GM12878 (cell line): ENCODE results near the gene L1TD1. TPM values are rescaled to one million over a fixed set of nuclear protein-coding genes. Genes with fewer than 3 reads are reported as not detected.

ENCODE experiments used
- ATAC-seq: fragments of 200-7000 bp; cut with Tn5 transposase; 3 replicates; pipeline ENCODE4 v1.9.1; 2020; ENCODE audit warnings: mild to moderate bottlenecking, moderate library complexity
- BruUV-seq: library from RNA; stranded (reverse); fragments of 400-500 nt; replicated peaks from 2 replicates; lab custom pipeline; 2021; lab: Mats Ljungman, UMichigan
- CTCF ChIA-PET: fragments of 300-600 bp; sonication (Branson Sonifier 250); formaldehyde crosslinking; extraction: SDS; loops from one replicate; lab custom pipeline; 2021; ENCODE audit warnings: inconsistent platforms; lab: Yijun Ruan, JAX
- POLR2A ChIA-PET: fragments of 350-600 bp; formaldehyde crosslinking; extraction: SDS; loops from one replicate; lab custom pipeline; 2021; ENCODE audit warnings: inconsistent platforms; lab: Charles Lee
- RAD21 ChIA-PET: fragments of 300-600 bp; sonication (Branson Sonifier 250); formaldehyde crosslinking; loops from one replicate; lab custom pipeline; 2023; ENCODE audit warnings: antibody characterized with exemption; ENCODE audit not compliant: unreplicated experiment; lab: Charles Lee
- SMC1A ChIA-PET: fragments of 300-600 bp; sonication (Branson Sonifier 250); formaldehyde crosslinking; loops from one replicate; lab custom pipeline; 2023; ENCODE audit not compliant: unreplicated experiment, uncharacterized antibody; lab: Charles Lee
- DNase-seq: peaks from one replicate; pipeline ENCODE4 v3.0.0-alpha.2; 2011; ENCODE audit warnings: low read depth, low spot score
- FAIRE-seq: peaks from 3 replicates; lab custom pipeline; 2011; peaks lifted over from hg19 to GRCh38; lab: Jason Lieb, UNC
- H2AFZ ChIP-seq: 2 replicates; pipeline ENCODE4 v1.6.0; 2011; ENCODE audit warnings: low read depth, low read length, control low read depth; ENCODE audit not compliant: control insufficient read depth
- H3K27ac ChIP-seq: 2 replicates; pipeline ENCODE4 v1.5.1; 2011; ENCODE audit warnings: control low read depth; ENCODE audit not compliant: control insufficient read depth, insufficient read depth
- H3K27me3 ChIP-seq, 2 experiments: replicated peaks in 1 of 2; 2 replicates each; pipeline versions ENCODE4 v1.6.0 to v1.6.1; 2011; ENCODE audit warnings: low read length in 1 of 2; ENCODE audit not compliant: control insufficient read depth in 2 of 2, insufficient read depth in 2 of 2
- H3K36me3 ChIP-seq, 2 experiments: 2 replicates each; pipeline ENCODE4 v1.5.1; 2011; ENCODE audit warnings: low read length in 1 of 2; ENCODE audit not compliant: control insufficient read depth in 2 of 2, insufficient read depth in 2 of 2
- H3K4me1 ChIP-seq: 2 replicates; pipeline ENCODE4 v1.6.1; 2011; ENCODE audit warnings: mild to moderate bottlenecking, low read length, moderate library complexity, mixed read lengths; ENCODE audit not compliant: control insufficient read depth, insufficient read depth
- H3K4me2 ChIP-seq: 2 replicates; pipeline ENCODE4 v1.6.0; 2011; ENCODE audit warnings: control low read depth; ENCODE audit not compliant: control insufficient read depth, insufficient read depth
- H3K4me3 ChIP-seq: fragments of 200-600 bp; sonication (generic); 2 replicates; pipeline ENCODE4 v1.5.1; 2016
- H3K79me2 ChIP-seq: 2 replicates; pipeline ENCODE4 v1.6.0; 2011; ENCODE audit warnings: low read length; ENCODE audit not compliant: control insufficient read depth, insufficient read depth
- H3K9ac ChIP-seq: 2 replicates; pipeline ENCODE4 v1.8.0; 2011; ENCODE audit warnings: low read length, control low read depth, mixed read lengths; ENCODE audit not compliant: control insufficient read depth, insufficient read depth
- H3K9me3 ChIP-seq: replicated peaks from 3 replicates; pipeline ENCODE4 v1.5.1; 2011; ENCODE audit warnings: mild to moderate bottlenecking, low read length; ENCODE audit not compliant: control insufficient read depth, insufficient read depth
- H4K20me1 ChIP-seq: 2 replicates; pipeline ENCODE4 v1.6.0; 2011; ENCODE audit not compliant: control insufficient read depth, insufficient read depth
- ASH2L ChIP-seq: fragments of 300-600, 200-600 bp; sonication (generic); IDR thresholded peaks from 2 replicates; pipeline ENCODE4 v1.6.1; 2017; ENCODE audit warnings: low read depth, mild to moderate bottlenecking, borderline replicate concordance
- CHD2 ChIP-seq: IDR thresholded peaks from 2 replicates; pipeline ENCODE4 v1.6.1; 2011; ENCODE audit warnings: low read depth, low read length, improper control_type of control experiment, borderline replicate concordance
- DPF2 ChIP-seq: fragments of 450-650 bp; IDR thresholded peaks from 2 replicates; pipeline ENCODE4 v1.6.1; 2017; ENCODE audit warnings: mild to moderate bottlenecking
- FOXM1 ChIP-seq: IDR thresholded peaks from 2 replicates; pipeline ENCODE4 v1.6.1; 2012; ENCODE audit warnings: low read depth, mild to moderate bottlenecking, inconsistent platforms, low read length, moderate library complexity
- HDAC2 ChIP-seq: fragments of 200-600 bp; sonication (generic); IDR thresholded peaks from 2 replicates; pipeline ENCODE4 v1.6.1; 2017
- HDAC6 ChIP-seq: fragments of 200-600 bp; sonication (generic); IDR thresholded peaks from one replicate; pipeline ENCODE4 v1.8.0; 2017; ENCODE audit warnings: antibody characterized with exemption; ENCODE audit not compliant: unreplicated experiment
- JUND ChIP-seq: IDR thresholded peaks from 2 replicates; pipeline ENCODE4 v1.6.1; 2012; ENCODE audit warnings: low read depth, mild to moderate bottlenecking, low read length, improper control_type of control experiment, moderate library complexity
- KAT2A ChIP-seq: conservative IDR thresholded peaks from 2 replicates; pipeline ENCODE4 v1.6.1; 2011; ENCODE audit warnings: low read depth, low read length; ENCODE audit not compliant: control insufficient read depth
- KLF5 ChIP-seq: fragments of 450-650 bp; IDR thresholded peaks from 2 replicates; pipeline ENCODE4 v1.6.1; 2014; ENCODE audit warnings: mild to moderate bottlenecking; ENCODE audit not compliant: partially characterized antibody
- MEF2B ChIP-seq: fragments of 450-650 bp; IDR thresholded peaks from 2 replicates; pipeline ENCODE4 v1.6.1; 2018; ENCODE audit warnings: mild to moderate bottlenecking, moderate library complexity; ENCODE audit not compliant: partially characterized antibody, poor library complexity, severe bottlenecking
- MTA2 ChIP-seq: fragments of 450-650 bp; IDR thresholded peaks from 2 replicates; pipeline ENCODE4 v1.6.1; 2016; ENCODE audit warnings: low read depth, mild to moderate bottlenecking, moderate library complexity
- NBN ChIP-seq: fragments of 450-650 bp; IDR thresholded peaks from 2 replicates; pipeline ENCODE4 v1.6.1; 2016
- NR2C1 ChIP-seq: fragments of 450-650 bp; IDR thresholded peaks from 2 replicates; pipeline ENCODE4 v1.6.1; 2017; ENCODE audit warnings: antibody characterized with exemption, mild to moderate bottlenecking, moderate library complexity
- NR2C2 ChIP-seq: IDR thresholded peaks from 2 replicates; pipeline ENCODE4 v1.6.1; 2011; ENCODE audit warnings: borderline replicate concordance, low read depth; ENCODE audit not compliant: control insufficient read depth, insufficient read length
- SUZ12 ChIP-seq: fragments of 200-600 bp; sonication (generic); IDR thresholded peaks from one replicate; pipeline ENCODE4 v1.6.1; 2018; ENCODE audit warnings: antibody characterized with exemption, mild to moderate bottlenecking; ENCODE audit not compliant: unreplicated experiment
- WRNIP1 ChIP-seq: IDR thresholded peaks from 2 replicates; pipeline ENCODE4 v1.6.1; 2011; ENCODE audit warnings: low read depth, low read length, improper control_type of control experiment, borderline replicate concordance
- ZNF622 ChIP-seq: fragments of 450-650 bp; IDR thresholded peaks from 2 replicates; pipeline ENCODE4 v1.6.1; 2017; ENCODE audit warnings: mild to moderate bottlenecking, inconsistent platforms
- WGBS: methylation state at CpG from one replicate; pipeline ENCODE4 v1.1.6; 2016; ENCODE audit warnings: low lambda C conversion rate; ENCODE audit not compliant: insufficient replicate concordance, insufficient coverage; ENCODE audit errors: missing lambda C conversion rate; 5-methylcytosine and 5-hydroxymethylcytosine counted together
- in situ Hi-C: fragments of 300-500 bp; cut with MboI; formaldehyde crosslinking; loops from 9 replicates; pipeline ENCODE4 v1.14.3; 2018; ENCODE audit warnings: mixed read lengths
- intact Hi-C: fragments of 100-400 bp; cut with micrococcal nuclease; formaldehyde crosslinking; loops from one replicate; pipeline ENCODE4 v1.14.2; 2022; ENCODE audit not compliant: unreplicated experiment
- polyA plus RNA-seq, 11 experiments: library from polyadenylated mRNA; depleted of rRNA in 4 of 11; unstranded in 6 of 11; stranded (reverse) in 5 of 11; fragments of >200 nt; fragmentation: Nextera tagmentation in 4 of 11; fragmentation: Illumina TruSeq in 1 of 11; extraction: Ambion mirVana in 4 of 11; extraction: Trizol in 1 of 11; gene quantifications; 1 replicate in 1 of 11; 2 replicates in 10 of 11; pipeline versions ENCODE4 v1.2.1 to v1.2.3, GENCODE V29; 2011 to 2016; ENCODE audit warnings: inconsistent platforms in 2 of 11, missing spikeins in 2 of 11, low read depth in 1 of 11
- total RNA-seq, 4 experiments: library from RNA; depleted of rRNA in 3 of 4; stranded (reverse); fragments of >200 nt in 3 of 4; fragmentation: Illumina TruSeq in 1 of 4; extraction: Trizol in 1 of 4; gene quantifications; 2 replicates each; pipeline versions ENCODE4 v1.2.1 to v1.2.3, GENCODE V29; 2013 to 2021
- TF ChIP-seq, protein P1 (sequence below): fragments of 450-650 bp; conservative IDR thresholded peaks from 2 replicates; pipeline ENCODE4 v1.6.1; 2017; ENCODE audit warnings: mild to moderate bottlenecking, moderate library complexity

L1TD1 gene
- total and polyA plus RNA-seq, 10 of the 15 experiments (the other 5 are each of a cell fraction or from before 2014, with no cell fraction given) = 0.07 to 0.31 (median 0.21) TPM; not detected in 7

DNA sequence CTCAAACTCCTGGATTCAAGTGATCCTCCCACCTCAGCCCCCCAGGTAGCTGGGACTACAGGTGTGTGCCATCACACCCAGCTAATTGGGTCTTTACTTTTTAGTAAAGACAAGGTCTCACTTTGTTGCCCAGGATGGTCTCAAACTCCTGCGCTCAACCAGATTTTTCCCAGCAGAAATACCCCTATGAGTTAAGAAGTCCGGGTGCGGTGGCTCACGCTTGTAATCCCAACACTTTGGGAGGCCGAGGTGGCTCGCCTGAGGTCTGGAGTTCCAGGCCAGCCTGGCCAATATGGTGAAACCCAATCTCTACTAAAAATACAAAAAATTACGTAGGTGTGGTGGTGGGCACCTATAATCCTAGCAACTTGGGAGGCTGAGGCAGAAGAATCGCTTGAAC, 6.5 kb upstream of the L1TD1 start (continued):
- TF ChIP-seq, protein P1, sequence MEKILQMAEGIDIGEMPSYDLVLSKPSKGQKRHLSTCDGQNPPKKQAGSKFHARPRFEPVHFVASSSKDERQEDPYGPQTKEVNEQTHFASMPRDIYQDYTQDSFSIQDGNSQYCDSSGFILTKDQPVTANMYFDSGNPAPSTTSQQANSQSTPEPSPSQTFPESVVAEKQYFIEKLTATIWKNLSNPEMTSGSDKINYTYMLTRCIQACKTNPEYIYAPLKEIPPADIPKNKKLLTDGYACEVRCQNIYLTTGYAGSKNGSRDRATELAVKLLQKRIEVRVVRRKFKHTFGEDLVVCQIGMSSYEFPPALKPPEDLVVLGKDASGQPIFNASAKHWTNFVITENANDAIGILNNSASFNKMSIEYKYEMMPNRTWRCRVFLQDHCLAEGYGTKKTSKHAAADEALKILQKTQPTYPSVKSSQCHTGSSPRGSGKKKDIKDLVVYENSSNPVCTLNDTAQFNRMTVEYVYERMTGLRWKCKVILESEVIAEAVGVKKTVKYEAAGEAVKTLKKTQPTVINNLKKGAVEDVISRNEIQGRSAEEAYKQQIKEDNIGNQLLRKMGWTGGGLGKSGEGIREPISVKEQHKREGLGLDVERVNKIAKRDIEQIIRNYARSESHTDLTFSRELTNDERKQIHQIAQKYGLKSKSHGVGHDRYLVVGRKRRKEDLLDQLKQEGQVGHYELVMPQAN = no peak
- TF ChIP-seq SUZ12 (no peak), NR2C2 (no peak), NBN (no peak), HDAC6 (no peak), JUND (no peak)

DNA sequence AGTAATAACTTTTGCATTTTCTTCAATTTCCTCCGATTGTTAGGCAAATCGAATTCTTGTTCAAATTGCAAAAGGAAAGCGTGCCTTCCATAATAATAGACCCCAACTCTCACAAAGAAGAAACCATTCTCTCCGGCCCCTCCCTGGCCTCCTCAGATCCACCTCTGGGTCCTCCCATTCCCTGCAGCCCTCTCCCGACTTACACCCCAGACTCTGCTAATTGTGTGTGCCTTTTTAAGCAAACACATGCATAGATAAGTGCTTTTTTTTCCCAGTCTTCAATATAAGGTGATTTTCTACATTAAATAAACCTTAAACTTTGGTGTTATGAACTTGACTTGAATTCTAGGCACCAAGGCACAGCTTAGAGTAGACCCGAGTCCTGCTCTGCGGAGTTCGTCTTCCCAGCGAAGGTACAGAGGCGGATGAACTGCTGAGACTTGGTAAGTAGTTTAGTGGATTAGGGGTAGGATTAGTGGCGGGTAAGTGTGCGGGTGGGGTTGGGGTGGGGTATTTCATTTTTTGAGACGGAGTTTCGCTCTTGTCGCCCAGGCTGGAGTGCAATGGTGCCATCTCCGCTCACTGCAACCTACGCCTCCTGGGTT, 1.5 kb downstream of the L1TD1 start:
- Histone ChIP-seq H3K4me2 (no peak overlapping the region), H4K20me1 (no peaks in the 10 kb centered on the region), H3K4me3 (no peak overlapping the region), H3K36me3 (no peaks in the 10 kb centered on the region), H3K27ac (no peak overlapping the region), H3K27me3 (no peaks in the 10 kb centered on the region; a peak in 1 of 4 replicates), H3K9ac (no peak overlapping the region), H3K9me3 (no peaks in the 10 kb centered on the region; the same call in 2 of the 3 replicates), H3K4me1 (no peaks in the 10 kb centered on the region), H2AFZ (no peak overlapping the region), H3K79me2 (no peaks in the 10 kb centered on the region)
- 83% methylated on average over 15 of the region's 17 CpGs for WGBS
- RAD21 ChIA-PET = no interaction called here
- SMC1A ChIA-PET = no interaction called here
- TF ChIP-seq FOXM1 (no peak), MEF2B (no peak), CHD2 (no peak), ASH2L (no peak), MTA2 (no peak), KAT2A (no peak), HDAC2 (no peak), HDAC6 (no peak), NR2C1 (no peak), WRNIP1 (no peak), ZNF622 (no peak), KLF5 (no peak), DPF2 (no peak)
- no TSS peak for BruUV-seq
- POLR2A ChIA-PET = no interaction called here
- no peak for FAIRE-seq
- CTCF ChIA-PET = no interaction called here
- in situ Hi-C loops (no loop called here), intact Hi-C loops (no loop called here)
- ATAC-seq = no peak
- DNase-seq = no peak
